Measurements from ENCODE around the gene INSYN2A. TPM values are rescaled to one million over a fixed set of nuclear protein-coding genes. Genes with fewer than 3 reads are reported as not detected.

INSYN2A gene
- total RNA-seq, 1 experiment from 2014 or later, result not detected

DNA sequence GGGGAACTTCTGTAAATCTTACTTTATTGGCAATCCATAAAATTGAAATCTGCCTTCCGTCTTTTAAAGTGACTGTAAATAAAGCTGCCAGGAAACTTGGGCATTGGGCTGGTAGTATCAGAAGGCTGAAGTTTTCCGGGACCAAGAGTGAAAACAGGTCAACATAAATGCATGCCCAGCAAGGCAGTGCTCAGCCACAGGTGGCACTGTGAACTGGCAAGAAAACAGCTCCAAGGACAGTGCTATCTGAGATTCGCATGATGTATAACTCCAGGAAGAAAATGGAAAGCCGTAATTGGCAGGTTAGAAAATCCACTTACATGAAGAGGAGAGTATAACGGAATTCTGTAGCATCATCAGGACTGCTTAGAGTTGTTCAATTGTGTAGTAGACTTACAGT lies 1.9 kb upstream of the INSYN2A start:
- DNase-seq (ENCODE audit: low spot score), result no peak
- in situ Hi-C loops (cut with HindIII; ENCODE audit: low sequenced_read_pairs), result no loop called here

- DNase-seq (ENCODE audit: low spot score), result no peak
- in situ Hi-C loops (cut with HindIII; ENCODE audit: low sequenced_read_pairs), result no loop called here
These were observed 702 bp upstream of the INSYN2A start for GRCh38 chr10:127197154-127197432.

DNA sequence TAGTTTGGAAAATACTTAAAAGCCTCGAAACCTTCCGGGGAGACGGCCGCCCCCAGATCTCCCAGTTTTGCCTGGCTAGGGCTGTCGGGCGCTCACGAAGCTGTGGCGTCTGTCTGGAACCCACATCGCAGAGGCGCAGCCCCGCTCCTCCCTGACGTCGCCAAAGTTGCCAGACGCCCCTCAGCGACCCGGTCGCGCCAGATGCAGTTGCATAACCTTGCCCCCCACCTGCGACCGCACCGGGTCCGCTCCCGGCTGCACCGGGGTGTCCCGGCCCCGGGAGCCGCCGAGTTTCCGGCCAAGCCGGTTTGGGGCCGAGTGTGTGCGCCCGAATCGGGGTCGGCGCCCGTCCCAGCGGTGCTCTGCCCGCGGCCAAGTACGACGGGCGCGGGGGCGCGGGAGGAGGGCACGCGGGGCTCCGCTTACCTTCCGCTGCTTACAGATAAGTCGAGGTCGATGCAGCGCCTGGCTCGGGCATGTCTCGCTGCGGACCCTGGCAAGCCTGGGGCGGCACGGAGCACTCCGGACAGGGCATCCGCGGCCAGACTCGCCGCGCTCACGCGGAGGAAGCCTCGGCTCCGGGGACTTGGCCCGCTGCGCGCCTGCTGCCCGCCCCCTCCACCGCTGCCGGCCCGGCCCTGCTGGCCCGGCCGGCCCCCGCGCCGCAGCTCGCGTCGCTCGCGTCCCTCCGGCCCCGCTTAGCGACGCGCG lies 665 bp downstream of the INSYN2A start:
- no peak for DNase-seq (ENCODE audit: low spot score)
- in situ Hi-C loops (cut with HindIII; ENCODE audit: low sequenced_read_pairs), result no loop called here

DNA sequence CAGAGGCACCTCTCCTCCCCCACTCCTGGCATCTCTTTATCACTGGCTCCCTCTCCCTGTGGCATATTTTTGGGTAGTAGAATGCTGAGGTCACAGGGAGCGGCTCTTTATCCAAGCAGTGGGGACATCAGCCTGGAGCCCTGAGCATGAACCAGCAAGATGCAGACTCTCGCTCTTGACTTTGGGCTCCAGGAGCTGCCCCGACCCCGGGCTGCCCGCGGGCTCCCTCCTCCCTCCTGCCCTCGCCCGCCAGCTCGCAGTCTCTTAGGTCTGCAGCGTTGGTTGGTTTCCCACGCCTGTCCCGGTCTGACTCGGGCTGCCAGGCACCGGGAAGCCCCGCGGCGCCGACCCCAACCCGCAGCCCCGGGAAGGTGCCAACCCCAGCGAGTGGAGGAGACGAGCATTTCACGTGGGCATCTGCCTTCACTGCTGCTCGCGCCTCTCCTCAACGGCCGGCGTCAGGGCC lies 1.3 kb downstream of the INSYN2A start:
- no peak for DNase-seq (ENCODE audit: low spot score)
- in situ Hi-C loops (cut with HindIII; ENCODE audit: low sequenced_read_pairs), result no loop called here

DNA sequence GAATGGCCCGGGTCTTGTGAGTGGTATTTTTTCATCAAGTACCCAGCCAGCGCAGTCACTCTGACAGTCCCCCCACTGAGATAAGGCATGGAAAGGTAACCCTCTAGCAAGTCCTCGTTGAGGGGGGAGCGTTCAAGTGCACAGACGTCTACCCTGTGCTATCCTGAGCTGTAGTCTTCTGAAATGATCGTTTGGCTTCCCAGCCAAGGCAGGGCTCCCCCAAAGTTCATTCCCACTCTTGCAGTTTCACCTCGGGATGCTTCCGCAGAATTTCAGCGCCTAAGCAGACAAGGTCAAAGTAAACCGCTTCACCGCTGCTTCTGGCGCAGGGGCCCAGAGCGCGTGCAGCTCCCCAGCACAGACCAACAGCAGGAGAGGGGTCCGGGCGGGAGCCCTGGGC lies 1.8 kb downstream of the INSYN2A start:
- no peak for DNase-seq (ENCODE audit: low spot score)
- in situ Hi-C loops (cut with HindIII; ENCODE audit: low sequenced_read_pairs), result no loop called here

DNA sequence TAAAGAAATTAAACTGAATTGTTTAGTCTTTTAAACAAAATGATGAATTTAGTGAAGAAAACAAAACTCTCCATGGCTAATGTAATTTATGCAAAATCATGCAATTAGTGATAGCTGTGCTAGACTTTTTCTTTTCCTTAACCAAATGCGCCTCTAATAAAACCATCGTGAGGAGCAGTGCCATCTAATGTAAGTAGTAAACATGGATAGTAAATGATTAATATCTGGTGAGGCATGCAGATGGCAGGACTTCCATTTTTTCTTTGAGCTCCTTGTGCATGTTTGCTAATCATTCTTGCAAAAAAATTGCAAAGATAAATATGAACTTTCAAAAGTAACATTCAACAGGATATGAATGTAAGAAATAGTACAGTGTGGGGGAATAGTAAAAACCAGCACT lies 2.3 kb downstream of the INSYN2A start:
- DNase-seq (ENCODE audit: low spot score), result no peak
- in situ Hi-C loops (cut with HindIII; ENCODE audit: low sequenced_read_pairs), result no loop called here

- in situ Hi-C loops (cut with HindIII; ENCODE audit: low sequenced_read_pairs), result no loop called here
- DNase-seq (ENCODE audit: low spot score), result no peak
These were observed 3.3 kb downstream of the INSYN2A start for GRCh38 chr10:127193125-127193524.

GRCh38 chr10:127190427-127190826 lies 6.0 kb downstream of the INSYN2A start:
- DNase-seq (ENCODE audit: low spot score), result no peak
- in situ Hi-C loops (cut with HindIII; ENCODE audit: low sequenced_read_pairs), result no loop called here

GRCh38 chr10:127189226-127189625 lies 7.2 kb downstream of the INSYN2A start:
- in situ Hi-C loops (cut with HindIII; ENCODE audit: low sequenced_read_pairs), result no loop called here

GRCh38 chr10:127186813-127187212 lies 9.6 kb downstream of the INSYN2A start:
- DNase-seq (ENCODE audit: low spot score), result no peak
- in situ Hi-C loops (cut with HindIII; ENCODE audit: low sequenced_read_pairs), result no loop called here

More at GRCh38 chr10:127189226-127189625, 7.2 kb downstream of the INSYN2A start:
- no peak for DNase-seq (ENCODE audit: low spot score)

- in situ Hi-C loops (cut with HindIII; ENCODE audit: low sequenced_read_pairs), result no loop called here
- no peak for DNase-seq (ENCODE audit: low spot score)
These were observed 11.8 kb downstream of the INSYN2A start for GRCh38 chr10:127184582-127184981.

- in situ Hi-C loops (cut with HindIII; ENCODE audit: low sequenced_read_pairs), result no loop called here
- DNase-seq (ENCODE audit: low spot score), result no peak
These were observed 14.2 kb downstream of the INSYN2A start for GRCh38 chr10:127182161-127182560.

GRCh38 chr10:127179612-127180250 lies 16.7 kb downstream of the INSYN2A start:
- no peak for DNase-seq (ENCODE audit: low spot score)
- in situ Hi-C loops (cut with HindIII; ENCODE audit: low sequenced_read_pairs), result no loop called here

GRCh38 chr10:127176649-127177048 lies 19.7 kb downstream of the INSYN2A start:
- in situ Hi-C loops (cut with HindIII; ENCODE audit: low sequenced_read_pairs), result no loop called here
- DNase-seq (ENCODE audit: low spot score), result no peak

DNA sequence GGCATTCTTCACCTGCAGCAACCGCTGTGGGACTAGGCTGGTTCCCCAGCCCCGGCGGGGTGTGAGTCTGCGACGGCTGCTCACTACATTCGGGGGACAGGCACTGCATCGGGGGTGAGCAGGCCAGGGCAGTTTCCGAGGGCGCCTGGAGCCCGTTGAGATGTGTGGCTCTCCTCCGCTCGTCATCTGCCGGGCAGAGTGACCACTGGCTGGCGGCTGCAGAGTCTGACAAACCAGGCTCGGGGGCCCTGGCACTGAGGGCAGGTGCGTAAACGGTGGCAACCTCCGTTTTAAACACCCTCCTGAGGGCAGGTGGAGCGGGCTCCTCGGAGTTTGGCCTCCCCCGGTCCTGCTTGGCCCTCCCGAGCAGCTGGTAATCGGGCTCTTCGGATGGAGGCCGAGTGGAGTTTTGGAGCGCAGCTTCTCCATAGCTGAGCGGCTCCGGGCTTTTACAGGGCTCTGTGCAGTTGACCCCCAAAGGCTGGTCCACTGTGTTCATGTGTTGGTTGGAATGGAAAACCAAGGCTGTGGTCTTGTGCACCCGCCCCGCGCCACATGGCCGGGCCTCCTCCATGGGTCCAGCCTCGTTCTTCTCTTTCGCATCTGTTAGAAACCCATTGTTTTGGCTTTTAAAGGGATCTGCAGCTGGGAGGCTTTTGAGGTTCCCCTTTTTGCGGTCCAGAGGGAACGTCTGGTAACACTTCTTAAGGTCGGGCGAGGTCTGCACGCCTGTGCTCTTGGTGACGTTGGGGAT lies 20.9 kb downstream of the INSYN2A start:
- no peak for DNase-seq (ENCODE audit: low spot score)
- in situ Hi-C loops (cut with HindIII; ENCODE audit: low sequenced_read_pairs), result no loop called here

DNA sequence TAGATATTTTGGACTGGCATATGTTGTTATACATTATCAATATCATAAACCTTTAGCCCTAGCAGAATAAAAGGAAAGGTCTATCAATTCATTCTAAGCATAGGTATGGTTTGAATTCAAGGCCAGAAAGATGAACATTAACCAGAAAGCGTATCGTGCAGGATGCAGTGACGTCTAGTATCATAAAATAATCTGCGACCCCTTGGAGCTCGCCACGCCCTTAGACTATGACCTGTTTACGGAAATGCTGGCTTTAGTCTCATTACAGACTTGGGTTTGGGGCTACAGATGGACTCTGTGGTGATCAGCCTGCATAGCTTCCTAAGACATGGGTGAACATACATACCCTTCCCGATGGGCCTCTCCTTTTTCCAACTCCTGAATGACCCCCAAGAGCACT lies 21.5 kb downstream of the INSYN2A start:
- in situ Hi-C loops (cut with HindIII; ENCODE audit: low sequenced_read_pairs), result no loop called here
- DNase-seq (ENCODE audit: low spot score), result no peak

GRCh38 chr10:127168261-127168660 lies 28.1 kb downstream of the INSYN2A start:
- DNase-seq (ENCODE audit: low spot score), result peak; percentile 8
- in situ Hi-C loops (cut with HindIII; ENCODE audit: low sequenced_read_pairs), result no loop called here

DNA sequence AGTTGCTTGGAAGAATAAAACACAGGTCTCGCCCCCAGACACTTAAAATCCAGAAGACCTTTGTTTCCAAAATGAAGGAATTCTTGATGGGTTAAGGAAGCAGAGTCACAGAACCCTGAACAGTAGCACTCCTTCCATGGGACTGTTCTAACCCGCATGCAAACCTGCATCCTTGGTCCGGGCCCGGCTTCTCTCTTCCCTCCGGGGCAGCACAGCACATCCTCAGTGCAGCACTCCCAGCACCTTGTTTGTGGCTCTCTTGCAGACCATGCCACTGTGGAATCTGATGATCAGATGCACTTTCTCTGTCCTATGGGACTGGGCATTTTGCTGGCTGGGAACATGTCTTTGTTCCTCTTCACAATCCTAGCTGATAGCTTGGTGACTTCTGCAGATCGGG lies 33.5 kb downstream of the INSYN2A start:
- in situ Hi-C loops (cut with HindIII; ENCODE audit: low sequenced_read_pairs), result no loop called here
- DNase-seq (ENCODE audit: low spot score), result no peak

- in situ Hi-C loops (cut with HindIII; ENCODE audit: low sequenced_read_pairs), result no loop called here
These were observed 34.9 kb downstream of the INSYN2A start for GRCh38 chr10:127161482-127161881.

DNA sequence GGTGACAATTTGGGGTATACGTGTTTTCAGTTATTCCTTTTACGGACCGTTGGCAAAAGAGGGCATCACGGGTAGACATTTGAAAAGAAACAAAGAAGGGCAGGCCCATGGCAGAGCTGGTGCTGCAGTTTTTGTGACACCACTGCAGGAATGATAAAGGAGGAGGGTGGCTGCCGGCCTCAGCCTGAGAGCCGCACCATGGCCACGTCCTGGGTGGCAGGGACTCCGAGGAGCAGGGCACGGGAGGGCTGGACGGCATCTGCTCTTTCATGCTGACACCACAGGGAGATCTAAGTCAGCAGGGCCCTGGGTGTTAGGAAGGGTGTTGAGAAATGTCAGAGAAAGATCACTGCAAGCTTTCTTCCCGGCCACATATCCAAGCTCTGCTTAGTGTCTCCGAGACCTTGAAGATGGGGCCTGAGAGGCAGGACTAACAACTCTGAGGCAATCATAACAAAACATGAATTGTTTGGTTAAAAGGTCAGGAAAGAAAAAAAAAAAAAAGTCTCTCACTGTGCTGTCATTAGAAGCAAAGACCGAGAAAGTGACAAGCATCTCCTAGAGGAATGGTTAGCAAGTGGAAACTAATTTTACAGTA lies 36.6 kb downstream of the INSYN2A start:
- in situ Hi-C loops (cut with HindIII; ENCODE audit: low sequenced_read_pairs), result no loop called here
- DNase-seq (ENCODE audit: low spot score), result no peak

More at GRCh38 chr10:127161482-127161881, 34.9 kb downstream of the INSYN2A start:
- DNase-seq (ENCODE audit: low spot score), result no peak
